Measurements from ENCODE around the gene MPPED2.

DNA sequence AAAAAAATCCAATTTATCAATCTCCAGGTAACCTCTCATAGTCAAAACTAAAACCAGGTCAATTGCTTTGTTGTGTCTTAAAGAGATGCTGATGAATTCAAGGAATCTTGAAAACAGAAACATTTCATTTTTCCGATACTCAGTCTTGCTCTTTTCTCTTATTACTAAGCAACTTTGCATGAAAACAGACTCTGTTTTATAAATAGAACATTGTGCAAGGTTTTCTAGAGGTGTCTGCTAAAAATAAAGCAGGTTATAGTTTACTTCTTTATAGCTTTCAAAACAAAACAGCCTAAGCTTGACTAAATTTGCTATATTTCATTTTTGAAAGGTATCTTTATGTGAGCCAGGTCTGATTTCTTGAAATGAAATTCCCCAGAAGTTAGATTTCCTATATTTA is 154.0 kb downstream of the MPPED2 start:
- TF ChIP-seq, protein P1, sequence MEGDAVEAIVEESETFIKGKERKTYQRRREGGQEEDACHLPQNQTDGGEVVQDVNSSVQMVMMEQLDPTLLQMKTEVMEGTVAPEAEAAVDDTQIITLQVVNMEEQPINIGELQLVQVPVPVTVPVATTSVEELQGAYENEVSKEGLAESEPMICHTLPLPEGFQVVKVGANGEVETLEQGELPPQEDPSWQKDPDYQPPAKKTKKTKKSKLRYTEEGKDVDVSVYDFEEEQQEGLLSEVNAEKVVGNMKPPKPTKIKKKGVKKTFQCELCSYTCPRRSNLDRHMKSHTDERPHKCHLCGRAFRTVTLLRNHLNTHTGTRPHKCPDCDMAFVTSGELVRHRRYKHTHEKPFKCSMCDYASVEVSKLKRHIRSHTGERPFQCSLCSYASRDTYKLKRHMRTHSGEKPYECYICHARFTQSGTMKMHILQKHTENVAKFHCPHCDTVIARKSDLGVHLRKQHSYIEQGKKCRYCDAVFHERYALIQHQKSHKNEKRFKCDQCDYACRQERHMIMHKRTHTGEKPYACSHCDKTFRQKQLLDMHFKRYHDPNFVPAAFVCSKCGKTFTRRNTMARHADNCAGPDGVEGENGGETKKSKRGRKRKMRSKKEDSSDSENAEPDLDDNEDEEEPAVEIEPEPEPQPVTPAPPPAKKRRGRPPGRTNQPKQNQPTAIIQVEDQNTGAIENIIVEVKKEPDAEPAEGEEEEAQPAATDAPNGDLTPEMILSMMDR (IDR thresholded peaks at IDR 0.05) = no peak
- no peak for TF ChIP-seq POLR2A (IDR thresholded peaks at IDR 0.05)

Measured in lower leg skin (tissue), 3 donors.